Fibroblast of pulmonary artery (primary cell): Measurements from ENCODE around the gene TDRKH.

Experiments
- DNase-seq: peaks from one replicate; pipeline ENCODE4 v3.0.0-alpha.2; 2010; ENCODE audit warnings: low read depth
- H3K4me3 ChIP-seq: replicated peaks from 2 replicates; pipeline ENCODE4 v1.5.1; 2011; ENCODE audit warnings: low read depth, mild to moderate bottlenecking, control low read depth, low read length, moderate library complexity
- TF ChIP-seq, protein P1 (sequence below): IDR thresholded peaks from 2 replicates; pipeline ENCODE4 v1.5.1; 2011; ENCODE audit warnings: mild to moderate bottlenecking, control low read depth, low read length, inconsistent platforms; ENCODE audit errors: missing control alignments

The TDRKH gene, protein sequence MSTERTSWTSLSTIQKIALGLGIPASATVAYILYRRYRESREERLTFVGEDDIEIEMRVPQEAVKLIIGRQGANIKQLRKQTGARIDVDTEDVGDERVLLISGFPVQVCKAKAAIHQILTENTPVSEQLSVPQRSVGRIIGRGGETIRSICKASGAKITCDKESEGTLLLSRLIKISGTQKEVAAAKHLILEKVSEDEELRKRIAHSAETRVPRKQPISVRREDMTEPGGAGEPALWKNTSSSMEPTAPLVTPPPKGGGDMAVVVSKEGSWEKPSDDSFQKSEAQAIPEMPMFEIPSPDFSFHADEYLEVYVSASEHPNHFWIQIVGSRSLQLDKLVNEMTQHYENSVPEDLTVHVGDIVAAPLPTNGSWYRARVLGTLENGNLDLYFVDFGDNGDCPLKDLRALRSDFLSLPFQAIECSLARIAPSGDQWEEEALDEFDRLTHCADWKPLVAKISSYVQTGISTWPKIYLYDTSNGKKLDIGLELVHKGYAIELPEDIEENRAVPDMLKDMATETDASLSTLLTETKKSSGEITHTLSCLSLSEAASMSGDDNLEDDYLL

GRCh38 chr1:151790071-151790939 lies at the start of gene TDRKH:
Gene TDRKH (minus strand): TSS chr1:151790500. CDS start chr1:151783022, 7,478 bp downstream.
- TF ChIP-seq, protein P1, sequence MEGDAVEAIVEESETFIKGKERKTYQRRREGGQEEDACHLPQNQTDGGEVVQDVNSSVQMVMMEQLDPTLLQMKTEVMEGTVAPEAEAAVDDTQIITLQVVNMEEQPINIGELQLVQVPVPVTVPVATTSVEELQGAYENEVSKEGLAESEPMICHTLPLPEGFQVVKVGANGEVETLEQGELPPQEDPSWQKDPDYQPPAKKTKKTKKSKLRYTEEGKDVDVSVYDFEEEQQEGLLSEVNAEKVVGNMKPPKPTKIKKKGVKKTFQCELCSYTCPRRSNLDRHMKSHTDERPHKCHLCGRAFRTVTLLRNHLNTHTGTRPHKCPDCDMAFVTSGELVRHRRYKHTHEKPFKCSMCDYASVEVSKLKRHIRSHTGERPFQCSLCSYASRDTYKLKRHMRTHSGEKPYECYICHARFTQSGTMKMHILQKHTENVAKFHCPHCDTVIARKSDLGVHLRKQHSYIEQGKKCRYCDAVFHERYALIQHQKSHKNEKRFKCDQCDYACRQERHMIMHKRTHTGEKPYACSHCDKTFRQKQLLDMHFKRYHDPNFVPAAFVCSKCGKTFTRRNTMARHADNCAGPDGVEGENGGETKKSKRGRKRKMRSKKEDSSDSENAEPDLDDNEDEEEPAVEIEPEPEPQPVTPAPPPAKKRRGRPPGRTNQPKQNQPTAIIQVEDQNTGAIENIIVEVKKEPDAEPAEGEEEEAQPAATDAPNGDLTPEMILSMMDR, result peak; percentile 8
- peak; percentile 99 for DNase-seq
- H3K4me3 ChIP-seq, result peak within 1 kb of the TSS; percentile 75

DNA sequence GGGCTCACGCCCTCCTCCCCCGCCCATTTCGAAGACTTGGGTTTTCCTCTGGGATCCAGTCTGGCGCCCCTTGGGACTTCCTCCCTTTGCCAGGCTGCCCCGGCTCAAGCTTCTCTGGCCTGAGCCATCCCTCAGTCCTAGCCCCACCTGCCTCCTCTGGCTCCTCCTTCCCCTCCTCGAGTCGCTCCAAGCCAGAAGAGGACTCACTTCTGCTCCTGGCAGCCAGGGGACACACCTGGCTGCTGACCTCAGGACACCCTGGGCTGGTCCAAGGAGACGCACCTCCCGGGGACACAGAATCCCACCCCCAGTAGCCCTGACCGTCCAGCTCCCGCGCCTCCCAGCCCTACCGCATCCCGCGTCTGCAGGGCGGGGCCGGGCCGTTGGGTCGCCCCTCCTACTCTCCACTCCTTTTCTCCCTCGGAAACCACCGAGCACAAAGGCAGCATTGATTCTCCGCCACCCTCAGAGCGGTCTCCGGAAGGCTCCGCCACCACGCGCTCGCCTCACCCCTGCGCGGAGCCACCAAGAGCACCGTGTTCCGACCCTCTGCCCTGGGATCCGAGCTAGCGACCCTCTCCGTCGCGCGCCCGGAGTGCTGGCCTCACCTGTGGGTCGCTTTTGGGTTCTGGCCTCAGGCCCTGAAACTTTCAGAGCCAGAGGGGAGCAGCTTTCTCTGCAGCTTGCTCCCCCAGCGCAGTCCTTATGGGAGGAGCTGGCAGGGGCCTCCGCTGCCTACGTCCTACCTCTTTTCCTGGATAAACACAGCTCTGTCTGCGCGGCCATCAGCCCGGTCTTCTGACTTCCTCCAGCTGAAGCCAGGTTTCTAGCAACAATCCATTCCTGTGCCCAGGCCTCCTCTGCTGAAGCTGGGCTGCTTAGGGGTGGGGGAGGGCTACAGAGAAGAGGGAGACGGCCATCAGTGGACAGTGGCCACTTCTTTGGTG lies 49.4 kb upstream of the TDRKH start, which contains the start of gene C2CD4D:
Gene C2CD4D, minus strand, starts transcription at position 364 of the 947 bp plus-strand sequence. CDS start 831 bp downstream, outside the sequence.
- DNase-seq, result no peak
- TF ChIP-seq, protein P1, result no peak
- no peak within 1 kb of the TSS for H3K4me3 ChIP-seq

GRCh38 chr1:151839082-151839412 lies 48.7 kb upstream of the TDRKH start:
- TF ChIP-seq, protein P1, result no peak
- no peak overlapping the region for H3K4me3 ChIP-seq
- no peak for DNase-seq

GRCh38 chr1:151838222-151839081 lies 48.2 kb upstream of the TDRKH start:
- TF ChIP-seq, protein P1, result no peak
- H3K4me3 ChIP-seq, result peak overlapping the region; percentile 5
- no peak for DNase-seq

- TF ChIP-seq, protein P1, result no peak
- H3K4me3 ChIP-seq, result no peak overlapping the region
- no peak for DNase-seq
Observed at GRCh38 chr1:151837884-151838221, 47.6 kb upstream of the TDRKH start.

DNA sequence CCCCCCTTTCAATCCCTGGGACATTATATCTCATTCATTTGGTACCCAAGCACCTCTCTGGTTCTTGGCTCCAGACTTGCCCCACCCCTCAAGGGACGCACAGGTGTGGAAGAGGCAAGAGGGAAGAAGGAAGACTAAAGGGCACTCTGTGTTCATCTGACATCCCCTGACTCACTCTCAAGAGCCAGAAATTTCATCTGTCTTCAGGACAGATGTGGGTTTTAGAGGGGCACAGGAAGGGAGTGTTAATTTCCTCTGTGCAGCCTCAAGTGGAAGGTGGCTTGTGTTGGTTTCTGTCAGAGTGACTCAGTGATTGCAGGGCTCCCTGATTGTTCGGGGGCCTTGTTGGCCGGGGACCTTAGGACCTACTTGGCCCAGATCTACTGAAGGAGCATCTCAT lies 46.9 kb upstream of the TDRKH start:
- no peak for DNase-seq
- TF ChIP-seq, protein P1, result no peak
- H3K4me3 ChIP-seq, result no peak overlapping the region
